HEK293 (cell line): ENCODE data around the gene TMEM176B.

Source experiments
- CTCF ChIP-seq: fragments of 450-650 bp; formaldehyde crosslinking; IDR thresholded peaks from 2 replicates; pipeline ENCODE4 v1.5.1; 2016; ENCODE audit warnings: missing biosample characterization, missing genetic modification characterization
- ZNF2 ChIP-seq: fragments of 450-650 bp; formaldehyde crosslinking; IDR thresholded peaks from 2 replicates; pipeline ENCODE4 v1.5.1; 2016; ENCODE audit warnings: missing biosample characterization, missing genetic modification characterization
- ZNF843 ChIP-seq: fragments of 450-650 bp; formaldehyde crosslinking; IDR thresholded peaks from 2 replicates; pipeline ENCODE4 v1.5.1; 2016; ENCODE audit warnings: missing biosample characterization, missing genetic modification characterization

- no peak for TF ChIP-seq ZNF2 (tag by site-specific recombination)
- no peak for TF ChIP-seq ZNF843
- no peak for TF ChIP-seq CTCF
Observed at GRCh38 chr7:150756858-150757257, 43.3 kb downstream of the TMEM176B start.
